ENCODE measurements around the gene ZBTB2.

- no peak for TF ChIP-seq POLR2AphosphoS5 (IDR thresholded peaks at IDR 0.05; ENCODE audit: low read depth, low read length)
- no peak for TF ChIP-seq TAF1 (IDR thresholded peaks at IDR 0.05; ENCODE audit: low read depth, low read length)
- TF ChIP-seq POLR2A (IDR thresholded peaks at IDR 0.05; ENCODE audit: low read depth, low read length): no peak
Measured at GRCh38 chr6:151317103-151317994, 74.0 kb downstream of the ZBTB2 start.

All from GM12891 (cell line).